CD4-positive, CD25-positive, alpha-beta regulatory T cell (primary cell): Measurements from ENCODE around the gene CCDC69. TPM values are rescaled to one million over a fixed set of nuclear protein-coding genes. Genes with fewer than 3 reads are reported as not detected.

Experiments
- ATAC-seq, 2 donors: fragments of 150-1000 bp; cut with Tn5 transposase; one replicate each; pipeline ENCODE4 v1.10.0; 2021; ENCODE audit warnings: low read depth in 2 of 2, moderate number of reproducible peaks in 2 of 2, moderate library complexity in 1 of 2
- DNase-seq, 3 donors: peaks; one replicate each; pipeline versions ENCODE4 v3.0.0 to v3.0.0-alpha.2; 2012 to 2022; ENCODE audit warnings: mixed read lengths in 1 of 3
- H3K27ac ChIP-seq: one replicate; pipeline ENCODE4 v1.7.0; 2013; ENCODE audit warnings: mild to moderate bottlenecking, low read length; ENCODE audit not compliant: insufficient read depth, poor library complexity, severe bottlenecking
- H3K27me3 ChIP-seq: one replicate; pipeline ENCODE4 v1.7.0; 2013; ENCODE audit warnings: low read length; ENCODE audit not compliant: control insufficient read depth, insufficient read depth
- H3K36me3 ChIP-seq: one replicate; pipeline ENCODE4 v1.7.0; 2013; ENCODE audit warnings: mild to moderate bottlenecking, low read length, moderate library complexity; ENCODE audit not compliant: control insufficient read depth, insufficient read depth
- H3K4me1 ChIP-seq: 2 replicates; pipeline ENCODE4 v1.7.0; 2013; ENCODE audit warnings: mild to moderate bottlenecking, low read length; ENCODE audit not compliant: insufficient read depth, control insufficient read depth, poor library complexity, severe bottlenecking
- H3K4me3 ChIP-seq: one replicate; pipeline ENCODE4 v1.7.0; 2013; ENCODE audit warnings: low read depth, mild to moderate bottlenecking, low read length, moderate library complexity
- H3K9me3 ChIP-seq, 2 experiments: 1 replicate in 1 of 2; 2 replicates in 1 of 2; pipeline ENCODE4 v1.7.0; 2013; ENCODE audit warnings: low read length in 2 of 2, mild to moderate bottlenecking in 1 of 2, moderate library complexity in 1 of 2; ENCODE audit not compliant: control insufficient read depth in 2 of 2
- H3K27ac Mint-ChIP-seq, 3 donors: one replicate each; pipeline ENCODE4 v1.8.0; 2020 to 2022; ENCODE audit warnings: mild to moderate bottlenecking in 3 of 3, mixed read lengths in 3 of 3, moderate library complexity in 2 of 3
- H3K27me3 Mint-ChIP-seq: one replicate; pipeline ENCODE4 v1.8.0; 2022; ENCODE audit warnings: mild to moderate bottlenecking, mixed read lengths
- H3K36me3 Mint-ChIP-seq: one replicate; pipeline ENCODE4 v1.8.0; 2020; ENCODE audit warnings: mixed read lengths
- H3K4me1 Mint-ChIP-seq, 4 donors: one replicate each; pipeline ENCODE4 v1.8.0; 2020 to 2022; ENCODE audit warnings: mixed read lengths in 4 of 4, mild to moderate bottlenecking in 1 of 4
- H3K4me3 Mint-ChIP-seq, 4 donors: one replicate each; pipeline ENCODE4 v1.8.0; 2020 to 2022; ENCODE audit warnings: mild to moderate bottlenecking in 4 of 4, mixed read lengths in 4 of 4, moderate library complexity in 3 of 4
- H3K9me3 Mint-ChIP-seq, 7 donors: one replicate each; pipeline ENCODE4 v1.8.0; 2020 to 2022; ENCODE audit warnings: mixed read lengths in 7 of 7, mild to moderate bottlenecking in 3 of 7, moderate library complexity in 2 of 7
- polyA plus RNA-seq, 4 donors: library from polyadenylated mRNA; unstranded; fragments of 300-500 nt; fragmentation: Illumina TruSeq; gene quantifications; one replicate each; pipeline ENCODE4 v1.2.3, GENCODE V29; 2021
- total RNA-seq: library from RNA; stranded (reverse); gene quantifications from one replicate; pipeline ENCODE4 v1.2.3, GENCODE V29; 2022

The CCDC69 gene
- total and polyA plus RNA-seq, 5 donors from 2014 or later, result 78.2 to 104 (median 88.2) TPM

- H3K27ac ChIP-seq, result no peak overlapping the region
- Mint-ChIP-seq H3K4me1 (peaks cover 14 to 46% (median 27%) of the 10 kb centered on the region in 4 donors), H3K36me3 (peaks cover 26% of the 10 kb centered on the region), H3K27ac (peak overlapping the region in 2 of 3 donors; percentile 46 to 59), H3K9me3 (no peaks in the 10 kb centered on the region), H3K27me3 (no peaks in the 10 kb centered on the region), H3K4me3 (no peak overlapping the region)
- H3K27me3 ChIP-seq, result no peaks in the 10 kb centered on the region
- DNase-seq (no peak), ATAC-seq (peak in 1 of 2 donors; percentile 21)
- peaks cover 8% of the 10 kb centered on the region for H3K4me1 ChIP-seq
- H3K36me3 ChIP-seq, result peaks cover 18% of the 10 kb centered on the region
- H3K9me3 ChIP-seq, result no peaks in the 10 kb centered on the region
- H3K4me3 ChIP-seq, result no peak overlapping the region
These were observed 49.9 kb downstream of the CCDC69 start for GRCh38 chr5:151173711-151174611.

GRCh38 chr5:151171529-151171928 is 52.4 kb downstream of the CCDC69 start:
- peaks cover 14 to 34% (median 23%) of the 10 kb centered on the region in 4 donors for H3K4me1 Mint-ChIP-seq
- H3K27ac ChIP-seq, result no peak overlapping the region
- H3K27me3 Mint-ChIP-seq, result no peaks in the 10 kb centered on the region
- H3K9me3 Mint-ChIP-seq, result no peaks in the 10 kb centered on the region
- no peaks in the 10 kb centered on the region for H3K27me3 ChIP-seq
- peaks cover 3% of the 10 kb centered on the region for H3K36me3 ChIP-seq
- no peak overlapping the region for H3K4me3 ChIP-seq
- peak overlapping the region in 1 of 4 donors; percentile 15 for H3K4me3 Mint-ChIP-seq
- H3K9me3 ChIP-seq, result no peaks in the 10 kb centered on the region
- no peak for DNase-seq
- H3K27ac Mint-ChIP-seq, result peak overlapping the region; percentile 49 to 85 (median 82)
- no peak for ATAC-seq
- H3K4me1 ChIP-seq, result peaks cover 8% of the 10 kb centered on the region
- peaks cover 6% of the 10 kb centered on the region for H3K36me3 Mint-ChIP-seq

GRCh38 chr5:151168602-151169344 is 55.1 kb downstream of the CCDC69 start:
- H3K4me1 Mint-ChIP-seq, result peaks cover 21 to 44% (median 27%) of the 10 kb centered on the region in 4 donors
- Histone ChIP-seq H3K4me1 (peaks cover 8% of the 10 kb centered on the region), H3K36me3 (no peaks in the 10 kb centered on the region), H3K27ac (no peak overlapping the region), H3K9me3 (no peaks in the 10 kb centered on the region), H3K27me3 (no peaks in the 10 kb centered on the region), H3K4me3 (no peak overlapping the region)
- no peaks in the 10 kb centered on the region for H3K36me3 Mint-ChIP-seq
- H3K27me3 Mint-ChIP-seq, result no peaks in the 10 kb centered on the region
- no peak for DNase-seq
- peak overlapping the region; percentile 75 to 81 (median 79) for H3K27ac Mint-ChIP-seq
- H3K9me3 Mint-ChIP-seq, result no peaks in the 10 kb centered on the region
- no peak overlapping the region for H3K4me3 Mint-ChIP-seq
- ATAC-seq, result no peak

- H3K9me3 ChIP-seq, result no peaks in the 10 kb centered on the region
- no peaks in the 10 kb centered on the region for H3K27me3 ChIP-seq
- Mint-ChIP-seq H3K4me1 (peaks cover 24 to 41% (median 28%) of the 10 kb centered on the region in 4 donors), H3K36me3 (no peaks in the 10 kb centered on the region), H3K27me3 (no peaks in the 10 kb centered on the region), H3K27ac (no peak overlapping the region), H3K9me3 (no peaks in the 10 kb centered on the region), H3K4me3 (no peak overlapping the region)
- no peak overlapping the region for H3K27ac ChIP-seq
- no peak overlapping the region for H3K4me3 ChIP-seq
- H3K36me3 ChIP-seq, result no peaks in the 10 kb centered on the region
- DNase-seq (no peak), ATAC-seq (no peak)
- H3K4me1 ChIP-seq, result peaks cover 8% of the 10 kb centered on the region
These were observed 56.9 kb downstream of the CCDC69 start for GRCh38 chr5:151167022-151167421.

GRCh38 chr5:151164687-151165392 is 59.1 kb downstream of the CCDC69 start:
- Mint-ChIP-seq H3K4me3 (peak overlapping the region in 1 of 4 donors; percentile 9), H3K27me3 (no peaks in the 10 kb centered on the region), H3K36me3 (no peaks in the 10 kb centered on the region), H3K4me1 (peaks cover 16 to 25% (median 22%) of the 10 kb centered on the region in 4 donors), H3K9me3 (no peaks in the 10 kb centered on the region), H3K27ac (peak overlapping the region in 2 of 3 donors; percentile 34 to 84)
- Histone ChIP-seq H3K36me3 (no peaks in the 10 kb centered on the region), H3K27ac (no peak overlapping the region), H3K9me3 (no peaks in the 10 kb centered on the region), H3K4me3 (no peak overlapping the region), H3K4me1 (no peaks in the 10 kb centered on the region), H3K27me3 (no peaks in the 10 kb centered on the region)
- ATAC-seq (peak; percentile 86 to 91), DNase-seq (peak; percentile 67 to 87 (median 82))

GRCh38 chr5:151162776-151163175 is 61.1 kb downstream of the CCDC69 start:
- no peak overlapping the region for H3K4me3 ChIP-seq
- Mint-ChIP-seq H3K4me3 (peak overlapping the region in 1 of 4 donors; percentile 30), H3K27ac (peak overlapping the region in 1 of 3 donors; percentile 66), H3K36me3 (no peaks in the 10 kb centered on the region), H3K27me3 (no peaks in the 10 kb centered on the region), H3K9me3 (no peaks in the 10 kb centered on the region), H3K4me1 (peaks cover 20 to 33% (median 28%) of the 10 kb centered on the region in 4 donors)
- no peaks in the 10 kb centered on the region for H3K9me3 ChIP-seq
- ATAC-seq (no peak), DNase-seq (no peak)
- H3K36me3 ChIP-seq, result no peaks in the 10 kb centered on the region
- H3K27ac ChIP-seq, result no peak overlapping the region
- H3K4me1 ChIP-seq, result peaks cover 10% of the 10 kb centered on the region
- no peaks in the 10 kb centered on the region for H3K27me3 ChIP-seq

GRCh38 chr5:151159649-151160373 is 64.1 kb downstream of the CCDC69 start:
- Mint-ChIP-seq H3K4me1 (peaks cover 25 to 45% (median 41%) of the 10 kb centered on the region in 4 donors), H3K4me3 (peak overlapping the region; percentile 44 to 82 (median 51)), H3K36me3 (no peaks in the 10 kb centered on the region), H3K9me3 (no peaks in the 10 kb centered on the region), H3K27ac (no peak overlapping the region), H3K27me3 (no peaks in the 10 kb centered on the region)
- ATAC-seq, result no peak
- Histone ChIP-seq H3K36me3 (no peaks in the 10 kb centered on the region), H3K4me1 (peaks cover 36% of the 10 kb centered on the region), H3K4me3 (no peak overlapping the region), H3K9me3 (no peaks in the 10 kb centered on the region), H3K27me3 (no peaks in the 10 kb centered on the region), H3K27ac (no peak overlapping the region)
- no peak for DNase-seq
